Hepatocyte (in vitro differentiated cells): Measurements from ENCODE around the gene TCF4.

Source experiments
- CTCF ChIP-seq: fragments of 200-600 bp; sonication (generic); IDR thresholded peaks from 2 replicates; pipeline ENCODE4 v1.5.1; 2016; ENCODE audit warnings: antibody characterized with exemption, mild to moderate bottlenecking; ENCODE audit not compliant: poor library complexity
- EZH2 ChIP-seq: fragments of 200-600 bp; sonication (generic); IDR thresholded peaks from 2 replicates; pipeline ENCODE4 v1.6.1; 2016; ENCODE audit warnings: antibody characterized with exemption, mild to moderate bottlenecking, borderline replicate concordance

GRCh38 chr18:55547705-55548056, 40.3 kb downstream of the TCF4 start:
- TF ChIP-seq EZH2 (no peak), CTCF (no peak)
